ENCODE measurements around the gene BATF2.
A peak's percentile ranks its signal among the peaks of the same experiment; 100 is the strongest.
"Not testable (repeated sequence)": the region's sequence is repeated elsewhere in the genome, so short reads cannot be mapped to it uniquely, and the experiment has no call there.

BATF2 gene

GRCh38 chr11:64996710-64997380, at the start of gene BATF2:
BATF2 (minus strand) TSS chr11:64996971; CDS start chr11:64996914, 57 bp downstream.
- peak; percentile 9 to 57 for DNase-seq

GRCh38 chr11:65045728-65046127, 49.0 kb upstream of the BATF2 start:
- no peak for DNase-seq

GRCh38 chr11:65045061-65045460, 48.3 kb upstream of the BATF2 start:
- no peak for DNase-seq

- DNase-seq = peak in 1 of 2 donors; percentile 37
These were observed 47.2 kb upstream of the BATF2 start for GRCh38 chr11:65043881-65044501.

GRCh38 chr11:65042891-65043290, 46.1 kb upstream of the BATF2 start:
- no peak for DNase-seq

- DNase-seq = peak; percentile 90 to 91
These were observed 44.3 kb upstream of the BATF2 start, which contains the start of gene SAC3D1 for GRCh38 chr11:65040847-65041622. SAC3D1 (plus strand) TSS chr11:65041210; CDS start chr11:65041293, 83 bp downstream.

GRCh38 chr11:65040520-65040846, 43.7 kb upstream of the BATF2 start:
- DNase-seq = no peak

GRCh38 chr11:65036931-65037330, 40.2 kb upstream of the BATF2 start:
- DNase-seq = no peak

GRCh38 chr11:65035579-65035978, 38.8 kb upstream of the BATF2 start:
- no peak for DNase-seq

- no peak for DNase-seq
These were observed 37.7 kb upstream of the BATF2 start for GRCh38 chr11:65034423-65034822.

- no peak for DNase-seq
These were observed 35.4 kb upstream of the BATF2 start for GRCh38 chr11:65032216-65032615.

- DNase-seq = peak; percentile 92 to 96
These were observed 30.7 kb upstream of the BATF2 start, which contains the start of gene SNX15 for GRCh38 chr11:65027213-65028067. SNX15 (plus strand) TSS chr11:65027439; CDS start chr11:65027538, 99 bp downstream.

- DNase-seq = no peak
These were observed 30.0 kb upstream of the BATF2 start for GRCh38 chr11:65026810-65027209.

GRCh38 chr11:65023502-65023901, 26.7 kb upstream of the BATF2 start:
- not testable (repeated sequence) for DNase-seq

GRCh38 chr11:65021509-65021908, 24.7 kb upstream of the BATF2 start:
- DNase-seq = no peak

- no peak for DNase-seq
These were observed 24.2 kb upstream of the BATF2 start for GRCh38 chr11:65021003-65021402.

- DNase-seq = no peak
These were observed 23.1 kb upstream of the BATF2 start for GRCh38 chr11:65019824-65020223.

- DNase-seq = no peak
These were observed 21.2 kb upstream of the BATF2 start for GRCh38 chr11:65017937-65018336.

- no peak for DNase-seq
These were observed 19.9 kb upstream of the BATF2 start for GRCh38 chr11:65016705-65017104.

- no peak for DNase-seq
These were observed 18.0 kb upstream of the BATF2 start for GRCh38 chr11:65014726-65015227.

- DNase-seq = peak; percentile 89 to 90
These were observed 17.3 kb upstream of the BATF2 start, which contains the start of gene ARL2 for GRCh38 chr11:65013888-65014725. ARL2 (plus strand) TSS chr11:65014160; CDS start chr11:65014208, 48 bp downstream.
